Inflammatory macrophage treated with lipopolysaccharide for 1 hour (primary cell): ENCODE measurements around the gene SULT2B1.

Source experiments
- DNase-seq, 2 donors: peaks; one replicate each; pipeline ENCODE4 v3.0.0-alpha.2; 2020 to 2022

Gene SULT2B1

DNA sequence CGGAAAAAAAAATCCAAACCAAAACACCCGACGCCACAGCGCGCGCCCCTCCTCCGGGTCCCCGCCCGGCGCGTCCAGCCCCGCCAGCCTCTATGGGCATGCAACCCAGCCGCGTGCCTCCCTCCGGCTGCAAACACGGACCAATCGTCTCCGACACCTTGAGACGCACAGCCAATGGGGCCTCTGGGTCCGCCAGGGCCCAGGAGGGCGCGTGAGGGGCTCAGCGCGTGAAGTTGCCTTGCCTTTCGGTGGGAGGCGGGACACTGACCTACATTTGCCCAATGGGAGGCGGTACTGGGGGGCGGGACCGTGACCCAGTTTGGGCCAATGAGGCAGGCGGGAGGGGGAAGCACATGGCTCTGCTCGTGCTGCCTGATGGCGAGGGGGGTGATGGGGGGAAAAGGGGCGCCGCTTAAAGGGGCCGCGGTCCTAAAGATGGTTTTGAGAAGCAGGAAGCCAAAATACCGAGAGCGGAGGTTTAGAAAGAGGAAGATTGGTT is 85.5 kb downstream of the SULT2B1 start:
- DNase-seq: peak; percentile 97

DNA sequence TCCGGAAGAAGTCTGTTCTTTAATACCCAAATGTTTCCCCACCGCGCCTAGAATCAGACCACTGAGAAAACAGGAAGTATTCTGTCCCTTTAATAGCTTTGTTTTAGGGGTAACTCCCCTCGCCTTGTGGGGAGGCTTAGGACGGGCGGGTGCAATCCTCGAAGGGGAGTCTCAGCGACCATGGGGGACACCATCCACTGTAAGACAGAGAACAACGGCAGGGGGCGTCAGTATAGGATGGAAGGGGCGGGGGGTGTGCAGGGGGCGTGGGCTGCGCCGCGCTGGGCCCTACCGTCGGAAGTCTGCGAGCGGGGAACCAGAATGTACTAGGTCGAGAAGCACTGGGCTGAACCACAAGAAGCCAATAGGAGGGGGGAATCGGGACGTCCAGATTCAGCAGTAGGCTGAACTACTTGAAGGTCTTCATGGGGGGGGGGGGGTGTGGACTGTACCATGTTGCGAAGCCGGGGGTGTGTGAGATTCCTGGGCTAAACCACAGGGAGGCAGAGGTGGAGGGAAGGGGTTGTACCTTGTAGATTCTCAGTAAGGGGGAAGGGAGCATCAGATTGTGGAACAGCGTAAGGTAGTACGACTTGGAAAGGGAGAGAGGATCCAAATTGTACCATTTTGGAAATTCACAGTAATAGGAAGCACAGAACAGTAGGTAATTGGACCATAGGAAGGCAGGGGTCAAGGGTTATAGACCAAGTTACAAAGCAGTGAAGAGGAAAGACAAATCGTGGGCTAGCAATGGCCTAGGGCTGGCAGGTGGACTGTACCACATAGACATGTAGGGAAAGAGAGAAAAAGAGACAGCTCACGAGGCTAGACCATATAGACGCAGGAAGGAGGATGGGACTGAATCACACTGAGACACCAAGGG is 86.2 kb downstream of the SULT2B1 start:
- peak; percentile 80 to 85 for DNase-seq

DNA sequence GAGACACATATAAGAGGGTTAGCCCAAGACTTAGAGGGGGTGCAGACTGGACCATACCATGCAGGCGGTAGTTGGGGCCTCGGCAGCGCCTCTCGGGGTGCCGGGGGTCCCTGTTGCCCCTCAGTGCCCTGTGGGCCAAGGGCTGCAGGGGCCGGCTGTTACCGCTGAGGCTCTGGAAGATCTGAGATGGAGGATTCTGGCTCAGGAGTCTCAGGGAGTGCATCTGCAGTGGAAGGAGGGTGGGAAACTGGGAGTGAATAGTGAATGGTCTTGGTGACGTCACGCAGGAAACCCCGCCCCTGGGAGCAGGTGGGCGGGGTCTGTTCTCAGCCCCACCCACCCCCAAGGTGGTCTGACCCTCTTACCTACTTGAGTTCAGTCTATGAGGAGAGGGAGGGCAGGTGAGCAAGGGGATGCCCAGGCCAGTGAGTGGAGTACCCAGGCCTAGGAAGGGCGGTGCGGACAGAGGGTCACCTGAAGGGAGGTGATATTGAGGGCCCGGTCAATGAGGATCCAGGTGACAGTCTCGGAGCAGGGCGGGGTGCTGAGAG is 86.9 kb downstream of the SULT2B1 start:
- DNase-seq: no peak

DNA sequence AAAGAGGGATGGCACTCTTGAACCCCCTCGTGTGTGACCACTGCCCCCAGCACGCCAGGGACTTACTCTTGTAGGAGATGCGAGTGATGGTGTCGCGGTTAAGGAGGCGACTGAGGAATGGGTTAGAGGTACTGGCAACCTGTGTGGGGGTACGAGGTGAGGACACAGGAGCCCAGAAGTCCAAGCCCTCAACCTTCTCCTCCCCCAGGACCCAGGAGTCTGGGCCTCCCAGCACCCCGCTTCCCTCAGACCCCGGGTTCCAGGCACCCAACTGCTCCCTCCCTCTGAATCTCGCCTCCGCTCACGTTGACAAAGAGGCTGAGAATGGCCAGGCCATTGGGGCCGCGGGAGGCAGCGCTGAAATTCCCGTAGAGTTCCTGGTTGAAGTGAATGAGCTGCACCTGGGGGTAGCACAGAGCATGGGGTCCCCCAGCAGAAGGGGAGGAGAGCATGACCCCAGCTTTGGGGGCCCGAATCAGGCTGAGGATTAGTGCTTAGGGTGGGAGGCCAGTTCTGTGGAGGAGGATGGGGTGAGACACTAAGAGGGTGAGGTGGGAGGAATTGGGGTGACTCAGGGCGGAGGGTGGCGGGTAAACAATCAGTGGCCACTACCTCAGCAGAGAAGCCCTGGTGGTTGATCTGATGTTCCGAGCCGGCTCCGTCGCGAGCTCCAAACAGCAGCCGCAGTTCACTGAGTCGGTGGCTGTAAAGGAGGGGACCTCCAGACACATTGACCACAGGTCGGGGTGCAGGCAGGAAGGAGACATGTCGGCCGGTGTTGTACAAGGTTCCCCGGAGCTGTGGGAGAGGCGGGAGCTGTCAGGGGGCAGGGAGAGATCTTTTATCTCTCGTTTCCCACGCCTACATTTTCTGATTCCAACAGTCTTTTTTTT is 87.8 kb downstream of the SULT2B1 start:
- no peak for DNase-seq

DNA sequence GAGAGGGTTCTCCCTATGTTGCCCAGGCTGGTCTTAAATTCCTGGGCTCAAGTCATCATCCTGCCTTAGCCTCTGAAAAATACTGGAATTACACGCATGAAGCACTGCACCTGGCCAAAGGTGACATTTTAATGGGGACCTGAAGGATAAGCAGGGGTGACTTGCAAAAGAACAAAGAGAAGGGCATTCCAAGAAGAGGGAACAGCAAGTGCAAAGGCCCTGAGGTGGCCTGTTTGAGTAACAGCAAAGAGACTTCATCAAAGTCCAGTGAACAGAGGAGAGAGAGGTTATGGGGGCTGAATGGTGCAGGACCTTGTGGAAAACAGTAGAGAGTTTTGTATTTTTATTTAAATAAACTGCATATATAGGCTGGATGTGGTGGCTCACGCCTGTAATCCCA is 89.9 kb downstream of the SULT2B1 start:
- DNase-seq: no peak

DNA sequence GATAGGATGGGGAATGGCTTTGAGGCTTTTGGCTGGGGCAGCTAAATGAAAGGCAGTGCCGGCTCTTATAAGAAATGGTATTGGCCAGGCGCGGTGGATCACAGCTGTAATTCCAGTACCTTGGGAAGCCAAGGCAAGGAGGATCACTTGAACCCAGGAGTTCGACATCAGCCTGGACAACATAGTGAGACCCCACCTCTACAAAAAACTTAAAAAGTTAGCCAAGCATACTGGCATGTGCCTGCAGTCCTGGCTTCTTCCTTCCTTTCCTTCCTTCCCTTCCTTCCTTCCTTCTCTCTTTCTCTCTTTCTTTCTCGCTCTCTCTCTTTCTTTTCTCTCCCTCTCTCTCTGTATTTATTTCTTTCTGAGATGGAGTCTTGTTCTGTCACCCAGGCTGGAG is 90.9 kb downstream of the SULT2B1 start:
- no peak for DNase-seq

DNA sequence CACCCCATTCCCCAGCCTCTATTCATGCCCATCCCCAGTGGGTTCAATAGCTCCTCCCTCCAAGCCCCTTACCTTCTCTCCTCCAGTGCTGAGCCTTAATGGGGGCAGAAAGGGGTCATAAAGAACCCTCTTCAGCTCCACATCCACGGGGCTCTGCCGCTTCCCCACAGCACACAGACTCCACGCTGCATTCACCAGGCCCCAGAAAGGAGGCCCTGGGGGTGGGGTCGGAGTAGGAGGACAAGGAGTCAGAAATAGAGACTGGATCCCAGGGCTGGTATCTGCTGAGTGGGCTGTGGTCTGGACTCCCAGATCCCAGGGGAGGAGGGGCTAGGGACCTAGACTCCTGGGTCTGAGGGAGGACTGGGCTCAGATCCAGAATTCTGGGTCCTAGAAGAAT is 92.4 kb downstream of the SULT2B1 start:
- no peak for DNase-seq

DNA sequence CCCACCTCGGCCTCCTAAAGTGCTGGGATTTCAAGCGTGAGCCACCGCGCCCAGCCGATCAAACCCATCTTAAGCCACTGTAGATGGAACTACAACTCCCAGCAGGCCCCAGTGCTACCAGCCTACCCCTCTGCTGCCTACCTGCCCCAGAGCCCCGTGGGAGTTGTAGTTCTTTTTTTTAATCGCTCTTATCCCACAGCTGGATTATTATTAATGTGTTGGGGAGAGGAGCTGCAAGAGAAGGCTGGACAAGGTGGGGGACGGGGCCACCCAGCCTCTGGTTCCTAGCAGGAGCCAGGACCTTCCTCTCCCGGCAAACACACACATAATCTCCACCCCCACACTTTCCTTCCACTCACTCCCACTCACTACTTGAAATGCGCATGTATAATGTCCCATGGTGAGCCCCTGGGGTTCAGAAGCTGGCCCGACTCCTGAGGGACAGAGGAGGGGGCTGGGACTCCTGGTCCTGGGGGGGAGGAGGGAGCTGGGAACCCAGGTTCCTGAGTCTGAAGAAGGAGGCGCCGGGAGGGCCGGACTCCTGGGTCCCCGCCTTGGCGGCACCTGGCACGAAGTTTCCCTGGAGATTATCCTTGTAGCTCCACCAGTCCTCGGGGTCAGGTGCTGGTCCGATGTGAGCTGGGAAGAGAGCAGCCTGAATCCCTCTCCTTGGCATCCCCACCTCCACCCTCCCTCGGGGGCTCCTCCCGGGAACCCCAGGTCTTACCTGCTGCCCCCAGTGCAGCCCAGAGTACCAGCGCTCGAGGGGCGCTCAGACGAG is 93.1 kb downstream of the SULT2B1 start:
- peak; percentile 67 to 82 for DNase-seq

DNA sequence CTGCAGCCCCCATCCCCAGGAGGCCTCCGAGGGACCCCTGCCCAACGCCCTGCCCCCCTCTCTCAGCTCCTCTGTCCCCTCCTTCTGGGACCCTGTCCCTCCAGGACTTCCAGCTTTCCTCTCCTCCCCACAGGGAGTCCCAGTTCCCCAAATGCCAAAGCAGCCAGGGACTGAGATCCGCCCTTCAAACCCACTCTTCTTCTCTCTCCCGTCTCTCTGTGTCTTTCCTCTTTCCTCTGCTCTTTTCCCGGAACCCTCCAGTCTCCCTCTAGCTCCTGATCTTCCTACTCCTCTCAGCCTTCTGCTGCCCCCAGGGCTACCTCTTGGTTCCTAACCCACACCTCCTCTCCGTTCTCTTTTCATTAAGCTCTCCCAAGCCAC is 93.6 kb downstream of the SULT2B1 start:
- DNase-seq: no peak

DNA sequence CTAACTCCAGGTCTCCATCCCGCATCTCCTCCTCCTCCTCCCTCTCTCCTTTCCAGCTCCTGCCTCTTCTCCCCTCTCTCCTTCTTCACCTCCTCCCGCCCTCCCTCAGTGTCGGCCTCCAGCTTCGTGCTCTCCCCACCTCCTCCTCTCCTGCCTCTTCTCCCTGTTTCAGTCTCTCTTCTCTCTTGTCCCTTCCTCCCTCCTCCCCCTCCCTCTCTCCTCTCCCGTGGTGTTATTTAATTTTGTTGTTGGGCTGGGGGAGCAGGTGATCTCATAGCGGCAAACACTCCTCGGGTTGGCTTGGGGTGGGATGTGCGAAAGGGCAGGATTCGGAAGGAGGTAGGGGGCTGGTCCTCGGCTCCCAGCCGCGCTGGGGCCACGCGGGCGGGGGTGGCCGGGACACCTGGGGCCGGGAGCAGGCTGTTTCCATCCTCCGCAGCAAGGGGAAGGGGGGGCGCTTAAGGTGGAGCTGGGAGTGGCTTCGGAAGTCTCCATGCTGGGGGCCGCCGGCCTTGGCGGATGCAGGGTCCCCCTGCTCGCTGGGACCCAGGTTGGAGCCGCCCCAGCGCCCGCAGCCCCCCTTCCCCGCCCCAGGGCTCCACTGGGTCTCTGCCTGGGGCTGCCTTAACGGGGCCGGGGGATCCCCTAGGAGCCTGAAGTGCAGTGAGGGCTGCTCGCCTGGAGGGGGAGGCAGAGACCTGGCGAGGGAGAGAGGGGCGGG is 94.2 kb downstream of the SULT2B1 start, which contains the start of gene CA11:
CA11 (minus strand) TSS at position 187 of the 721 bp plus-strand sequence. CDS start 555 bp downstream, outside the sequence.
- peak; percentile 60 to 86 for DNase-seq

DNA sequence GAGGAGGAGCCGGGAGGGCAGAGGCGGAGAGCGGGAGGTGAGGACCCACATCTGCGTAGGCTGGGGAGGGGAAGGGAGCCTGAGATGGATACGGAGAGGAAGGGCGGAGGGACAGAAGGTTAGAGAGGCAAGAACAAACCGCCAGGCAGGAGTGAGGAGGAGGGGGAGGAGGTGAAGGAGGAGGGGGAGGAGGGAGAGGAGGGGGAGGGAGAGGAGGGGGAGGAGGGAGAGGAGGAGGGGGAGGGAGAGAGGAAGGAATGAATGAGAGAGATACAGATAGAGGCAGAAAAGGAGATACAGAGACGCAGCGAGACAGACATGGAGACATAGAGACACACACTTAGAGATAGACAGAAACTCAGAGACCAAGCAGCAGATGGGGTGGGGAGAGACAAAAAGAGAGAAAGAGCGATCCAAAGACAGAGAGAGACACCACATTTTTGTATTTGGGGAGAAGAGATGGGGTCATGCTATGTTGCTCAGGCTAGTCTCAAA is 94.8 kb downstream of the SULT2B1 start:
- no peak for DNase-seq

DNA sequence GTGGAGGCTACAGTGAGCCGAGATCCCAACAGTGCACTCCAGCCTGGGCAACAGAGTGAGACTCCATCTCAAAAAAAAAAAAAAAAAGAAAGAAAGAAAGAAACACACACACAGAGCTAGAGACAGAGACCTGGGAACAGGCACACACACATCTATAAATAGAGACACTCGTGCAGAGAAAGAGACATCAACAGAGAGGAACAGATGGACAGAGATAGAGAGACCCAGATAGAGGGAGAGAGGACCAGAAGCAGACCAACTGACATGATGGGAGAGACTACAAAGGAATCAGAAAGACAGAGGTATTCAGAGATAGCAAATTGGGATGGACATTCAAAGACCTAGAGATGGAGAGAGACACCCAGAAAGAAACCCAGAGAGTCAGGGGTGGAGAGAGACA is 96.2 kb downstream of the SULT2B1 start:
- DNase-seq: no peak
